ENCODE measurements around the gene HOXA13.

HOXA13 gene

GRCh38 chr7:27168265-27168947, 31.5 kb downstream of the HOXA13 start:
- no peak for TF ChIP-seq POLR2AphosphoS5 (IDR thresholded peaks at IDR 0.05; ENCODE audit: low read depth, low read length)
- peak; percentile 17; the same call in 1 of the 2 replicates for TF ChIP-seq POLR2A (IDR thresholded peaks at IDR 0.05; ENCODE audit: low read depth, low read length)
- TF ChIP-seq TAF1 (IDR thresholded peaks at IDR 0.05; ENCODE audit: borderline replicate concordance, low read depth, low read length), result no peak
- DNase-seq (ENCODE audit: insufficient read length), result no peak
- no peak for FAIRE-seq

- FAIRE-seq, result no peak
- TF ChIP-seq POLR2A (IDR thresholded peaks at IDR 0.05; ENCODE audit: low read depth, low read length) (no peak), POLR2AphosphoS5 (IDR thresholded peaks at IDR 0.05; ENCODE audit: low read depth, low read length) (no peak), TAF1 (IDR thresholded peaks at IDR 0.05; ENCODE audit: borderline replicate concordance, low read depth, low read length) (no peak)
- DNase-seq (ENCODE audit: insufficient read length), result no peak
These were observed 32.0 kb downstream of the HOXA13 start for GRCh38 chr7:27167916-27168264.

- DNase-seq (ENCODE audit: insufficient read length) (no peak), FAIRE-seq (no peak)
- TF ChIP-seq POLR2AphosphoS5 (IDR thresholded peaks at IDR 0.05; ENCODE audit: low read depth, low read length), result no peak
- TF ChIP-seq POLR2A (IDR thresholded peaks at IDR 0.05; ENCODE audit: low read depth, low read length), result no peak
- no peak for TF ChIP-seq TAF1 (IDR thresholded peaks at IDR 0.05; ENCODE audit: borderline replicate concordance, low read depth, low read length)
These were observed 33.1 kb downstream of the HOXA13 start for GRCh38 chr7:27166531-27167505.

- FAIRE-seq (no peak), DNase-seq (ENCODE audit: insufficient read length) (no peak)
- TF ChIP-seq TAF1 (IDR thresholded peaks at IDR 0.05; ENCODE audit: borderline replicate concordance, low read depth, low read length) (no peak), POLR2A (IDR thresholded peaks at IDR 0.05; ENCODE audit: low read depth, low read length) (no peak), POLR2AphosphoS5 (IDR thresholded peaks at IDR 0.05; ENCODE audit: low read depth, low read length) (no peak)
These were observed 33.8 kb downstream of the HOXA13 start for GRCh38 chr7:27165996-27166530.

- FAIRE-seq, result no peak
- DNase-seq (ENCODE audit: insufficient read length), result no peak
- TF ChIP-seq TAF1 (IDR thresholded peaks at IDR 0.05; ENCODE audit: borderline replicate concordance, low read depth, low read length) (0 out of 2 replicates have a peak, but pooled peaks have one; percentile 19), POLR2A (IDR thresholded peaks at IDR 0.05; ENCODE audit: low read depth, low read length) (peak; percentile 57; the same call in 1 of the 2 replicates), POLR2AphosphoS5 (IDR thresholded peaks at IDR 0.05; ENCODE audit: low read depth, low read length) (no peak)
These were observed 34.5 kb downstream of the HOXA13 start, which contains the start of gene HOXA9 for GRCh38 chr7:27165089-27165995. TSS of gene HOXA9 (minus strand) at chr7:27165537. CDS start at chr7:27165457, 80 bp downstream.

- DNase-seq (ENCODE audit: insufficient read length), result no peak
These were observed 35.4 kb downstream of the HOXA13 start for GRCh38 chr7:27164367-27165088.

GRCh38 chr7:27164045-27164366, 35.9 kb downstream of the HOXA13 start:
- DNase-seq (ENCODE audit: insufficient read length) (no peak), FAIRE-seq (no peak)
- TF ChIP-seq POLR2AphosphoS5 (IDR thresholded peaks at IDR 0.05; ENCODE audit: low read depth, low read length) (no peak), TAF1 (IDR thresholded peaks at IDR 0.05; ENCODE audit: borderline replicate concordance, low read depth, low read length) (no peak), POLR2A (IDR thresholded peaks at IDR 0.05; ENCODE audit: low read depth, low read length) (no peak)

More at GRCh38 chr7:27164367-27165088, 35.4 kb downstream of the HOXA13 start:
- no peak for FAIRE-seq
- TF ChIP-seq POLR2AphosphoS5 (IDR thresholded peaks at IDR 0.05; ENCODE audit: low read depth, low read length) (no peak), POLR2A (IDR thresholded peaks at IDR 0.05; ENCODE audit: low read depth, low read length) (no peak), TAF1 (IDR thresholded peaks at IDR 0.05; ENCODE audit: borderline replicate concordance, low read depth, low read length) (no peak)

GRCh38 chr7:27163288-27164044, 36.4 kb downstream of the HOXA13 start:
- TF ChIP-seq POLR2AphosphoS5 (IDR thresholded peaks at IDR 0.05; ENCODE audit: low read depth, low read length) (no peak), POLR2A (IDR thresholded peaks at IDR 0.05; ENCODE audit: low read depth, low read length) (no peak), TAF1 (IDR thresholded peaks at IDR 0.05; ENCODE audit: borderline replicate concordance, low read depth, low read length) (no peak)
- no peak for FAIRE-seq
- DNase-seq (ENCODE audit: insufficient read length), result no peak

GRCh38 chr7:27162561-27163287, 37.2 kb downstream of the HOXA13 start:
- no peak for TF ChIP-seq TAF1 (IDR thresholded peaks at IDR 0.05; ENCODE audit: borderline replicate concordance, low read depth, low read length)
- no peak for TF ChIP-seq POLR2AphosphoS5 (IDR thresholded peaks at IDR 0.05; ENCODE audit: low read depth, low read length)
- TF ChIP-seq POLR2A (IDR thresholded peaks at IDR 0.05; ENCODE audit: low read depth, low read length), result no peak
- no peak for FAIRE-seq
- no peak for DNase-seq (ENCODE audit: insufficient read length)
